CD4-positive, alpha-beta T cell treated with Interleukin-4 for 4 hours (primary cell): ENCODE data around the gene SYNPO2L.

Experiments used
- DNase-seq: peaks from one replicate; pipeline ENCODE4 v3.0.0-alpha.2; 2020

The SYNPO2L gene

DNA sequence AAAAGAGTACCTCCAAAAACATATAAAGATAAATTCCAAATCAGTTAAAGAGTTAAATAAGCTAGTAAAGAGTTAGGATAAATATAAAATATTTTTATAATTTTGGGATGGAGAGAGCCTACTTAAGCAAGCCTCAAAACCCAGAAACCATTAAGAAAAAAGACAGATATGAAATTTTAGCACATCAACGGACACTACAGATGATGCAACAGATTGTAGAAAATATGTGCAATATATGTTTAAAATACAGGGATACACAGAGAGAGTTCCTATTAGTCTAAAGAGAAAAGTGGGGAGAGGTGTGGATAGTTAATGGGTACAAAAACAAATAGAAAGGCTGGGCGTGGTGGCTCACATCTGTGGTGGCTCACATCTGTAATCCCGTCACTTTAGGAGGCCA is 41.1 kb downstream of the SYNPO2L start:
- DNase-seq: no peak

DNA sequence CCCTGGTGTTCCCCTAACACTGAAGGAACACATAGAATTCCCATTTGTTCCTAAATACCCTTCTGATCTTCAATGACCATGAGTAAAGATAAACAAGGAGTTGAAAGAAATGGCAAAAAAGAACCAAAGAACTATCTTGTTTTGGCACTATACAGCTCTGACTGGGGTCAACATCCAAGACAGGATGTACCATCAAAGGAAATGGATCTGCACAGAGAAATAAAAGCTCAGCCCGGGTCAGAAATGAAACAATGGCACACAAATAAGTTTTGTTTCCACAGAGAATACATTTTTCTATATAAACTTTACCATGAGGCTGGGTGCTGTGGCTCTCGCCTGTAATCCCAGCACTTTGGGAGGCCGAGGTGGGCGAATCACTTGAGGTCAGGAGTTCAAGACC is 46.7 kb downstream of the SYNPO2L start:
- no peak for DNase-seq

DNA sequence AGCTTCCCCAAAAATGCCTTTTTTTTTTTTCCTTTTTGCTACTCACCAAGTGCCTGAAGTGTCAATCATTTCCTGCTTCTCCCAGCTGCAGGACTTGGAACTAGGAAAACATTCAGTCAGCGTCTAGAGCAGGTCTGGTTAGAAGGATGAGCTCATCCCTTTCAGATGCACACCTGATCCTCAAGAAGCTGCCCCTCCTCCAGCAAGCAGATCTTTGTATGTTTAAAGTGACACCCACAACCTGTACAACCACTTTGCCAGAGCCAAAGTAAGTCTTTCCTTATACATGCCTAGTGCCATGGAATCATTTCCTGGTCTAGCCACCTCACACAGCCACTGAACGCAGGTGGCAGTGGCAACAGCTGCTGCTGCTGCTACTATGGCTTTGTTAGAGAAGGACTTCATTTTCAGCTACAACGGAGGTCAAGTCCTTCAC is 54.3 kb downstream of the SYNPO2L start:
- no peak for DNase-seq

DNA sequence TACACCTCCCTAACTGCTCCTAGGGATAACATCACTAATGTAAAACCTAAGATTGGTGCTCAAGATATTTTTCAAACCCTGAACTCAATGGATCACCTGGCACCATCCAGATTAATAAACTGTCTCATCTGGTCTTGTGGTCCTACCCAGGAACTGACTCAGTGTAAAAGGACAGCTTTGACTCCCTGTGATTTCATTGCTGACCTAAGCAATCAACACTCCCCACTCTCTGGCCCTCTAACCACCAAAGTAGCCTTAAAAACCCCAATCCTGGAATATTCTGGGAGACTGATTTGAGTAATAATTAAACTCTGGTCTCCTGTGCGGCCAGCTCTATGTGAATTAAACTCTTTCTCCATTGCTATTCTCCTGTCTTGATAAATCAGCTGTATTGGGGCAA is 58.5 kb downstream of the SYNPO2L start:
- no peak for DNase-seq
